ENCODE data around the gene ANXA9. TPM values are rescaled to one million over a fixed set of nuclear protein-coding genes. Genes with fewer than 3 reads are reported as not detected.

The ANXA9 gene
- total RNA-seq, 1 donor from 2014 or later: not detected

- DNase-seq (ENCODE audit: low read depth, low spot score): peak; percentile 27
These were observed 7.3 kb upstream of the ANXA9 start, which contains the start of gene CERS2 for GRCh38 chr1:150974580-150975478. Gene CERS2, minus strand, starts transcription at chr1:150974835. Its CDS starts 5,745 bp downstream, at chr1:150969090.

DNA sequence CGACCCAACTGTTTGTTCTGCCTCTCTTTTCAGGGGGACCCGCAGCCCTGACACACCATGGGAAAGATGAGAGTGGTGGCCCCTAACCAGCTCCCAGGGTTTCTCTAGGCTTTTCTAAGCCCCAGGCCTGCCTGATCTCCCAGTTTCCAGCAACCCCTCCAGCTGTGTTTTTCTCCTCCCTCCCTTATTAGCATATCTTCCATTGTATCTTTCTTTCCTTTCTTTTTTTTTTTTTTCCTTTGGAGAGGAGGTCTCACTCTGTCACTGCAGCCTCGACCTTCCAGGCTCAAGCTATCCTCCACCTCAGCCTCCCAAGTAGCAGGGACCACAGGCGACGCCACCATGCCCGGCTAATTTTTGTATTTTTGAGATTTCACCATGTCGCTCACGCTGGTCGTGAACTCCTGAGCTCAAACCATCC, 5.7 kb upstream of the ANXA9 start:
- DNase-seq (ENCODE audit: low read depth, low spot score): no peak

- peak; percentile 26 for DNase-seq (ENCODE audit: low read depth, low spot score)
These were observed 5.0 kb upstream of the ANXA9 start for GRCh38 chr1:150976879-150977694.

DNA sequence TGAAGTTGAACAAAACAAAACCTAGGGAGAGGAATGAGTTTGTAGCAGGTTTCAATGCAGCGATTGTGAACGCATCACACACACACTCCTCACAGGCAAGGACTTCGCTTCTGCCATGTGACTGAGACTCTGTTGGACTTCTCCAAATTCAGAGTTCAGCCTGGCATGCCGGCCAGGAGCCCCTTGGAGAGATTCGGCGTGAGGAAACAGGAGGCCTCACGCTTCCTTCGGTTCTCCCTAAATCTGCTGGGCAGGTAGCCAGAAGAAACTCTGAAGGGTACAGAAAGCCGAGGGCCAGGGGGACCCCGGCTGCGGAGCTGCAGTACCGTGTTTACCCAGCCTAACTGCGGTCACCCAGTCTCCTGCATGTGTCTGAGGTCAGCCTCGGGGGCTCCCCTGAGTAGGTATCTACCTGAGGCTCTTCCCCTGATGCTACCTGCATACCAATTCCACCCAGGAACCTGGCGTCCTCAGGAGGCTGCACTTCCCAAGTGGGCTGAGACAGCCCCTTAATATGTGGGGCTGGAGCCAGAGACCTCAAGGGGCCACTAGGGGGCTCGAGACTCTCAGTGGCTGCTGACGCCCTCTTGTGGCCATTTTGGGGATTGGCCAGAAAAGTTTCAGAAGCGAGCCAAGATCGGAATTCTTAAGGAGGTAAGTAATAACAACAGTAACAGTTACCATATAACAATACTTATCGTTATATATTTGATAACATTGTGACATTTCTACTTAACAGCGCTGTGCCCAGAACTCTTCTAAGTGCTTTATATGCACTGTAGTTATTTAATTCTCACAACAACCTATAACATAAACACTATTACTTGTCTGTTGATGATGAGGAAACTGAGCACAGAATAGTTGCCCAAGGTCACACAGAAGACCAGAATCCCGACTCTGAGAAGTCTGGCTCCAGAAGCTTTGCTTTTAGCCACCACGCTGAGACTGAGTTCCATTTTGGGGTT, 2.7 kb upstream of the ANXA9 start:
- DNase-seq (ENCODE audit: low read depth, low spot score): peak; percentile 75

DNA sequence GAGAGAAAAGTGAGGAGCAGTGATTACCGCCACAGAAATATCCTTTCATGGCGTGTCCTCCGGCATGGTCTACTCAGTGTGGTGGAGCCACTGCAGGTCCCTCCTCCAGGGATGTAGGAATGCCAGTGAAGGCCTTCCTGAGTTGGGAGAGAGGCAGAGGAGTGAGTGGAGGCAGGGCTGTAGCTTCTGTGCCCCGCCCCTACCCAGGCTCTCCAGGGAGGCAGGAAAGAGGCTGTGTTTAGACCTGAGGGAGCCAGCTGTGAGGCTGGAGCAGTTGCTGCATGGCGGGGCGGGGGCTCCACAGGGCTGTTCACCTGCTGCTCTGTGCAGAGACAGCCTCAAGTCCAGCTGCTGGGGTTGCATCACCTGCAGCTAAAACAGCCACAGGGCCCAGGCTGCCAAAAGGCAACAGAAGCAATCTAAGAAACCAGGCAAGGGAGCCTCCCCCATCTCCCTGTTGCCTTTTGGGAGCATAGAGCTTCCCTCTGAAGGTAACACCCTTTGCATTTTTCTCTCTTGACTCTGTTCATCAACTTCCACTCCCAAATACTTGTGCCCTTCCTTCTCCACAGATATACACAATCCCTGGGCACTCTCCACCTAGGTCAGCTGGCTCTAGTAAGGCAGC, 801 bp upstream of the ANXA9 start:
- no peak for DNase-seq (ENCODE audit: low read depth, low spot score)

DNA sequence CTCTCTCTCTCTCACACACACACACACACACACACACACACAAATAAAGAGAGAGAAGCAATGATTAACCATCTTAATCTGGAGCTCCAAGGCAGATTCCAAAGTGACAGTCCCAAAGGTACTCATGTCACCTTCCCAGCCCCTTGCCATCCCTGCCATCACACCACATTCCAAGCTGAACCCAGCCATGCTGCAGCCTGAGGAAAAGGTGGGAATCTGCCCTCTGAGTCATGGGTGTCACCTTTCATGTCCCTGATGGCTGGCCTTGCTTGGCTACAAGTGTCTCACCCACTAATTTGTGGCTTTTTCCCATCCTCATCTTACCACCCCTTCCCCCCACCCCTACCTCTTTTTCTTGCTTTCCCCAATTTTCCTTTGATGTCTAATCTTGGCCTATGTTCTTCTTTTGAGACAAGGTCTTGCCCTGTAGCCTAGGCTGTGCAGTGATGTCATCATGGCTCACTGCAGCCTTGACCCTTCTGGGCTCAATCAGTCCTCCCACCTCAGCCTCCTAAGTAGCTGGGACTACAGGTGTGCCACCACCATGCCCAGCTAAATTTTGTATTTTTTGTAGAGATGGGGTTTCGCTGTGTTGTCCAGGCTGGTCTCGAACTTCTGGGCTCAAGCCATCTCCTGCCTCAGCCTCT, 3.2 kb downstream of the ANXA9 start:
- DNase-seq (ENCODE audit: low read depth, low spot score): no peak

- no peak for DNase-seq (ENCODE audit: low read depth, low spot score)
These were observed 5.8 kb downstream of the ANXA9 start for GRCh38 chr1:150987924-150988323.

- DNase-seq (ENCODE audit: low read depth, low spot score): no peak
These were observed 10.5 kb downstream of the ANXA9 start for GRCh38 chr1:150992626-150993025.

DNA sequence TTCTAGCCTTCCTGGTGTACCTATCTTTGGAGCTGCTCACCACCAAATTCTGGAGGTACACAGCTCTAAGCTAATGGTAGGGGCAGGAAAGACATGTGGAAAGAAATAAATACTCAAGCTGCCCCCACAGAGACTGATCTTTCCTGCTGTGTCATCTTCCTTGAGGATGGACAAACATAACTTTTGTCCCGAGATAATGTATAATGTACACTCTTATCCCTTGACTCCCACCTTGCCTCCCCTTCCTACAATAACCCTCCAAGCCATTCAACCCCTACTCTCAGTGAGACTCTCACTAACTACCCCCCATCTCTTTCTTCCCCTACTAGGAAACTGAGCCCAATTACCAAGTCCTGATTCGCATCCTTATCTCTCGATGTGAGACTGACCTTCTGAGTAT, 12.2 kb downstream of the ANXA9 start:
- DNase-seq (ENCODE audit: low read depth, low spot score): no peak

DNA sequence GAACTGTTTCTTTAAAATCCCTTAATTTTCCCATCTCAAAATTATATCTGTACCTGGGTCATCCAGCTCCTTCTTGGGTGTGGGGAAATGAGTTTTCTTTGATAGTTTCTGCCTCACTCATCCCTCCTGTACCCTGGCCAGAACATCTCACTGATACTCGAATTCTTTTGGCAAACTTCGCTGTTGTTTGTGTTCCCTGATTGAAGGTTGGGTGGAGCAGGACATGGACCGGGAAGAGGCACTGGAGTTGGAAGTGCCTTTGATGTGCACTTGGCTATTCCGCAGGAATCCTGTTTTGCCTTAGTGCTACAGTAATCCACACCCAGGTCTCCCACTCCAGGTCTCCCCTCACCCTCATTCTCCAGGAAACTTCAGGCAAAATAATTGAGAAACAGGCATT, 13.4 kb downstream of the ANXA9 start:
- no peak for DNase-seq (ENCODE audit: low read depth, low spot score)

GRCh38 chr1:150995896-150996295, 13.8 kb downstream of the ANXA9 start:
- DNase-seq (ENCODE audit: low read depth, low spot score): no peak

GRCh38 chr1:150997126-150997872, 15.2 kb downstream of the ANXA9 start:
- no peak for DNase-seq (ENCODE audit: low read depth, low spot score)

- DNase-seq (ENCODE audit: low read depth, low spot score): no peak
These were observed 15.9 kb downstream of the ANXA9 start for GRCh38 chr1:150997949-150998348.

- DNase-seq (ENCODE audit: low read depth, low spot score): peak; percentile 40
These were observed 17.1 kb downstream of the ANXA9 start for GRCh38 chr1:150999051-150999674.

GRCh38 chr1:150999926-151000325, 17.8 kb downstream of the ANXA9 start:
- DNase-seq (ENCODE audit: low read depth, low spot score): no peak

- DNase-seq (ENCODE audit: low read depth, low spot score): no peak
These were observed 18.3 kb downstream of the ANXA9 start for GRCh38 chr1:151000408-151000807.

DNA sequence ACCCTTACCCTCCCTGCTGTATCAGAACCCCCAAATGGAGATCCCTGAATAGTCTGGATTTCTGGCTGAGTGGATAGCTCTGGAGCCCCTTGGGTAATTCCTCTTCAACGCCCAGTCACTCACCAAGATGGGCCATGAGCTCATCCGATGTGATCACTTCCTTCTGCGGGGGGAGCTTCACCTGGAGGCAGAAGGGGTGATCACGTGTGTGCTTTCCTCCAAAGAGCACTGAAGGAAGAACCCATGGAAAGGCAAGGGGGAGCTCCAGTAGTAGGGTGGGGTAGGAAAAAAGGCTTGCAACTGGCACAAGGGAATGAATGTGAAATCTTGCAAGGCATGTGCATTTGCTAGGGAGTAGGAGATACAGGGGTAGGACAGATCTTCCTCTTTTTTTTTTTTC, 19.5 kb downstream of the ANXA9 start:
- DNase-seq (ENCODE audit: low read depth, low spot score): no peak

- no peak for DNase-seq (ENCODE audit: low read depth, low spot score)
These were observed 20.0 kb downstream of the ANXA9 start for GRCh38 chr1:151002051-151002450.

GRCh38 chr1:151002611-151003010, 20.5 kb downstream of the ANXA9 start:
- no peak for DNase-seq (ENCODE audit: low read depth, low spot score)

Data from pulmonary artery endothelial cell (primary cell).